Mesothelial cell of epicardium (in vitro differentiated cells): Measurements from ENCODE around the gene TFIP11. TPM values are rescaled to one million over a fixed set of nuclear protein-coding genes. Genes with fewer than 3 reads are reported as not detected.

Source experiments
- DNase-seq, 2 experiments: peaks; one replicate each; pipeline ENCODE4 v3.0.0; 2021; ENCODE audit warnings: low spot score in 2 of 2; ENCODE audit not compliant: unreplicated experiment in 2 of 2
- H3K27ac Mint-ChIP-seq: 2 replicates; pipeline ENCODE4 v1.8.0; 2021; ENCODE audit warnings: mixed read lengths
- H3K27me3 Mint-ChIP-seq: 2 replicates; pipeline ENCODE4 v1.8.0; 2021; ENCODE audit warnings: low read depth, mixed read lengths
- H3K36me3 Mint-ChIP-seq: 2 replicates; pipeline ENCODE4 v1.8.0; 2021; ENCODE audit warnings: mixed read lengths
- H3K4me1 Mint-ChIP-seq: 2 replicates; pipeline ENCODE4 v1.8.0; 2021; ENCODE audit warnings: mixed read lengths
- H3K4me3 Mint-ChIP-seq: 2 replicates; pipeline ENCODE4 v1.8.0; 2021; ENCODE audit warnings: mild to moderate bottlenecking, moderate library complexity, mixed read lengths
- H3K9me3 Mint-ChIP-seq: 2 replicates; pipeline ENCODE4 v1.8.0; 2021; ENCODE audit warnings: mixed read lengths
- total RNA-seq: library from RNA; stranded (reverse); gene quantifications from 3 replicates; pipeline ENCODE4 v1.2.1, GENCODE V29; 2021
- TF ChIP-seq, protein P1 (sequence below): fragments of 200-600 bp; sonication (generic); IDR thresholded peaks from one replicate; pipeline ENCODE4 v1.5.0; 2021; ENCODE audit warnings: antibody characterized with exemption; ENCODE audit not compliant: unreplicated experiment

The TFIP11 gene
- total RNA-seq, 1 donor from 2014 or later, result 37.9 TPM

DNA sequence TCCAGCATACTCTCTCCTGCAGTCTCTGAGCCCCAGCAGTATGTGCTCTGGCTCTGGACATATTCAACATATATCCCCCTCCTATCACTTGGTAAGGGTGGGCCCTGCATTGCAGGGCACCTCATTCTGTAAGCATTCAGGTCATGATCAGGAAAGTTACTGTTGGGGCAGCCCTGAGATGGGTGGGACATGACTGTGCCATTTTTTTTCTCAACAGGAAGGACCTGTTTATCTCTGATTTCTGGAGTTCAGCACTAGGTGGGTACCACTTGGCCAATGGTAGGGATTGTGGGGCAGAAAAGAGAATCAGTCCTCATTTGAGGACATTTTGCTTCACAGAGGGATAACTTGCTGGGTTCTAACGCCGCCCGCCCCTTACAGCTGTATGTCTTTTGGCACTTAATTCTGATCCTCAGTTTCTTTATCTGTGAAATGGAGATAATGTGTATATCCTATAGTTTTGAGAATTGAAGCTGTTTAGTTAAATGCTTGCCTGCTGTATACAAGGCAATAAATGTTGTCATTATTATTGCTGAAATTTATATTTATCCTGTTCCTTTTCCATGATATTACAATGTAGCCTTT, 26.4 kb downstream of the TFIP11 start:
- peak overlapping the region; percentile 30 for H3K27ac Mint-ChIP-seq
- H3K36me3 Mint-ChIP-seq, result peaks cover 15% of the 10 kb centered on the region
- TF ChIP-seq, protein P1, sequence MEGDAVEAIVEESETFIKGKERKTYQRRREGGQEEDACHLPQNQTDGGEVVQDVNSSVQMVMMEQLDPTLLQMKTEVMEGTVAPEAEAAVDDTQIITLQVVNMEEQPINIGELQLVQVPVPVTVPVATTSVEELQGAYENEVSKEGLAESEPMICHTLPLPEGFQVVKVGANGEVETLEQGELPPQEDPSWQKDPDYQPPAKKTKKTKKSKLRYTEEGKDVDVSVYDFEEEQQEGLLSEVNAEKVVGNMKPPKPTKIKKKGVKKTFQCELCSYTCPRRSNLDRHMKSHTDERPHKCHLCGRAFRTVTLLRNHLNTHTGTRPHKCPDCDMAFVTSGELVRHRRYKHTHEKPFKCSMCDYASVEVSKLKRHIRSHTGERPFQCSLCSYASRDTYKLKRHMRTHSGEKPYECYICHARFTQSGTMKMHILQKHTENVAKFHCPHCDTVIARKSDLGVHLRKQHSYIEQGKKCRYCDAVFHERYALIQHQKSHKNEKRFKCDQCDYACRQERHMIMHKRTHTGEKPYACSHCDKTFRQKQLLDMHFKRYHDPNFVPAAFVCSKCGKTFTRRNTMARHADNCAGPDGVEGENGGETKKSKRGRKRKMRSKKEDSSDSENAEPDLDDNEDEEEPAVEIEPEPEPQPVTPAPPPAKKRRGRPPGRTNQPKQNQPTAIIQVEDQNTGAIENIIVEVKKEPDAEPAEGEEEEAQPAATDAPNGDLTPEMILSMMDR, result no peak
- peaks cover 35% of the 10 kb centered on the region for H3K4me1 Mint-ChIP-seq
- no peaks in the 10 kb centered on the region for H3K27me3 Mint-ChIP-seq
- H3K9me3 Mint-ChIP-seq, result no peaks in the 10 kb centered on the region
- peak overlapping the region; percentile 24 for H3K4me3 Mint-ChIP-seq
- DNase-seq, result no peak

DNA sequence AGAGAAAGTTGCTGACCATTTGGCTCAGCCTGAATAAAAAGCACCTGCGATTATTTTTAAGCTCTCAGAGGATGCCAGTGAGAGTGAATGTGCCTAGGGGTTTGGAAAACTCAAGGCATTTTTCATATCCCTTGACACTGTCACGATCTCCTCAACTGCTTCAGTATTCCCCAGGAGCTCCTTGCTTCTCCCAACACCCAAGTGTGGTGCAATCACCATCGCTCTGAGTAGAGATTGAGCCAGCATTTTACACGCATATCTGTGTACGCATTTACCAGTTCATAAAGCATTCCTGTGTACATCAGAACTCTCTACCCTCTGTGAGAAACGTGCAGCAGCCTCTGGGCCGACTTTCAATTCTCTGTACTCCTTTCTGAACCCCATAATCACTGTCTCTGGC, 27.3 kb downstream of the TFIP11 start:
- DNase-seq, result no peak
- peaks cover 12% of the 10 kb centered on the region for H3K36me3 Mint-ChIP-seq
- H3K9me3 Mint-ChIP-seq, result no peaks in the 10 kb centered on the region
- H3K4me1 Mint-ChIP-seq, result peaks cover 42% of the 10 kb centered on the region
- TF ChIP-seq, protein P1, result no peak
- H3K4me3 Mint-ChIP-seq, result peak overlapping the region; percentile 24
- H3K27me3 Mint-ChIP-seq, result no peaks in the 10 kb centered on the region
- peak overlapping the region; percentile 5 for H3K27ac Mint-ChIP-seq

DNA sequence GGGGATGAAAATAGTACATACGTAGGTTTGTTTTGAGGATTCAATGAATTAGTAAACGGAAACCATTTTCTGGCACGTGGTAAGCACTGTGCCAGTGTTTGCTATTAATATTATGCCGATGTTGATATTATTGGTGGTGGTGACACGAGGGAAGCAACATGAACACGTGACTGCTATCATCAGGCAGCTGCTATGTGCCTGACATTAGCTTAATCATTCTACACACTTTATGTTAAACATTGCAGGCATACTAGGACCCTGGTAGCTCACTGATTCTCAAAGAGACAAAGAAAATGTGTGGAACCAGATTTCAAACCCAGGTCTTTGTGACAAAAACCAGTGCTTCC, 27.9 kb downstream of the TFIP11 start:
- TF ChIP-seq, protein P1, result no peak
- Mint-ChIP-seq H3K4me1 (peaks cover 49% of the 10 kb centered on the region), H3K9me3 (no peaks in the 10 kb centered on the region), H3K27ac (peak overlapping the region; percentile 92), H3K27me3 (no peaks in the 10 kb centered on the region), H3K4me3 (peak overlapping the region; percentile 83), H3K36me3 (peaks cover 11% of the 10 kb centered on the region)
- no peak for DNase-seq

DNA sequence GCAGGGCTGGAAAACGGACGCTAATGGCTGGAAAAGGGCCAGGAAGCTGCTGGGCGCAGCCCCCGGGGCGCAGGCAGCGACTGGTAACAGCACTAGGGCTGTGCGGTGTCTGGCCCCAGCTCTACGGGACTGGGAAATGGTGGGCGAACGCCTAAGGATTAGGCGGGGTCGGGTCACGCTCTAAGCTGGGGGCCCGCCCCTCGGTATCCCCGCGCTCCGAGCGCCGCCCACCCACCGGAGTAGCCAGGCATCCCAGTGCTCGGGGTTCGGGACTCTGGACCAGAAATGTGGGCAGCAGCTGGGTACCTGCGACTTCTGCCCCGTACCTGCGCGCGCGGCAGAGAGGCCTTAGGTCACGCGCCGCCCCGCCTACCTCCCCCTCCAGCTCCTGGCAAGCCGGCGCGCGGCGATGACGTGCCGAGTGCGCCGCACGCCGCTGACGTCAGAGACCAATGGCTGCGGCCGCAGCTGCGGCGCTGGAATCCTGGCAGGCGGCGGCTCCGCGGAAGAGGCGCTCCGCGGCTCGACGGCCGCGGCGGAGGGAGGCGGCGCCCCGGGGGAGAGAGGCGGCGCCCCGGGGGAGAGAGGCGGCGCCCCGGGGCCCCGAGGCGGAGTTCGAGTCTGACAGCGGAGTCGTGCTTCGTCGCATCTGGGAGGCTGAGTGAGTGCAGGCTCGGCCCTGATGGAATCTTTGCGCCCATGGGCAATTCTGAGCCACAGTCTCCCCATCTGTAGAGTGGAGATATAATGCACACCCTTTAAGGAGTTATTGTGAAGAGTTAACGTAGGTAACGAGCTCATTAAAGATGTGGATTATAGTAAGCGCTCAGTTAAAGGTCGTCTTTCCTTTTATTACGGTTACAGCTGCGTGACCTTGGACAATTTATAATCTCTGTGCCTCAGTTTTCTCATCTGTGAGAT, 28.6 kb downstream of the TFIP11 start, which contains the start of the genes HPS4 and SRRD:
Gene HPS4 (minus strand): TSS at position 345 of the 921 bp plus-strand sequence. CDS start 2,021 bp downstream, outside the sequence.
Gene SRRD (plus strand): TSS at position 439 of the 921 bp plus-strand sequence. CDS start 14 bp downstream, at position 453.
- DNase-seq, result peak; percentile 92 to 94
- Mint-ChIP-seq H3K9me3 (no peaks in the 10 kb centered on the region), H3K27me3 (no peaks in the 10 kb centered on the region), H3K4me1 (peaks cover 55% of the 10 kb centered on the region), H3K27ac (peak within 1 kb of the TSS; percentile 99), H3K36me3 (peaks cover 7% of the 10 kb centered on the region), H3K4me3 (peak within 1 kb of the TSS; percentile 83)
- TF ChIP-seq, protein P1, result no peak

DNA sequence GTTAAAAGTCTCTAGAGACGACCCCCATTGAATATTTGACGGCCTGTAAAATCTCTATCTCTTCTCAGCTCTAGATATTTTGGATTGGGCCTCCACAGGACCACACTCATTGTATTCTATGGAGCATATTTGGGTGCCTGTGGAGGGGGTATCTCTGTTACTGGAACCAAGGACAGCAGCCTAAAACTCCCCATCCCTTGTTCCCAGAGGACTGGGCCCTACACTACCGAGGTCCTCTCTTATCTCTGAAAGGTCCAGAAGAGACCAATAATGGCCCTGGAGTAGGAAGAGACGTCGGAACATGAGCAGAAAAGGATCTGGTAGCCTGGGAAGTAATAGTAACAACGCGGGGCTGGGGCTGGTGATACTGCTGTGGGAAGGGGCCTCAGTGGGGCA, 29.2 kb downstream of the TFIP11 start:
- Mint-ChIP-seq H3K4me1 (peaks cover 55% of the 10 kb centered on the region), H3K9me3 (no peaks in the 10 kb centered on the region), H3K27me3 (no peaks in the 10 kb centered on the region), H3K36me3 (peaks cover 2% of the 10 kb centered on the region), H3K4me3 (peak overlapping the region; percentile 83), H3K27ac (peak overlapping the region; percentile 99)
- TF ChIP-seq, protein P1, result no peak
- DNase-seq, result no peak
